Upper lobe of left lung (tissue), 4 donors: ENCODE data around the gene C6orf132.

ENCODE experiments used
- CTCF ChIP-seq, 6 experiments: fragments of 450-650 bp in 4 of 6; fragments of 200-600 bp in 2 of 6; sonication (generic) in 2 of 6; IDR thresholded peaks; one replicate each; pipeline ENCODE4 v1.5.1; 2016 to 2019; ENCODE audit warnings: antibody characterized with exemption in 6 of 6
- EP300 ChIP-seq, 4 donors: sonication (generic); formaldehyde crosslinking; IDR thresholded peaks; one replicate each; pipeline ENCODE4 v1.5.1; 2017; ENCODE audit warnings: antibody characterized with exemption in 4 of 4, control low read depth in 2 of 4
- POLR2AphosphoS5 ChIP-seq, 2 donors: sonication (generic); formaldehyde crosslinking; IDR thresholded peaks; one replicate each; pipeline ENCODE4 v1.5.1; 2017; ENCODE audit warnings: antibody characterized with exemption in 2 of 2

DNA sequence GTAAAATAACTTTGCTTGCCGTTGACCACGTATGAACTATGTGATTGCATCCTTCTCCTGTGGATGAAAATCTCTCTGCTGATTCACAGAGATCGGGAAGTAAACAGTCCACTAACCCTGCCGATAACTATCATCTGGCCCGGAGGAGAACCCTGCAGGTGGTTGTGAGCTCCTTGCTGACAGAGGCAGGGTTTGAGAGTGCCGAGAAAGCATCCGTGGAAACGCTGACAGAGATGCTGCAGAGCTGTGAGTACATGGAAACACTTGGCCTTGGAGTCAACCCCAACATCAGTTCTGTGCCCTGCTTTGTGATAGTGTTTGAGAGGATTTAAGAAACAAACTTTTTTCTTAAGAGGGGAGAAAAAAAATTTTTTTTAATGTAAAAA is 91.2 kb downstream of the C6orf132 start:
- no peak for TF ChIP-seq CTCF (IDR thresholded peaks at IDR 0.05)
- no peak for TF ChIP-seq POLR2AphosphoS5 (IDR thresholded peaks at IDR 0.05)
- no peak for TF ChIP-seq EP300 (IDR thresholded peaks at IDR 0.05)
